Measurements from ENCODE around the gene TMEM156. TPM values are rescaled to one million over a fixed set of nuclear protein-coding genes. Genes with fewer than 3 reads are reported as not detected.

TMEM156 gene
- polyA plus RNA-seq, 1 of the 3 experiments (the other 2 are of a cell fraction), result 0.13 TPM

DNA sequence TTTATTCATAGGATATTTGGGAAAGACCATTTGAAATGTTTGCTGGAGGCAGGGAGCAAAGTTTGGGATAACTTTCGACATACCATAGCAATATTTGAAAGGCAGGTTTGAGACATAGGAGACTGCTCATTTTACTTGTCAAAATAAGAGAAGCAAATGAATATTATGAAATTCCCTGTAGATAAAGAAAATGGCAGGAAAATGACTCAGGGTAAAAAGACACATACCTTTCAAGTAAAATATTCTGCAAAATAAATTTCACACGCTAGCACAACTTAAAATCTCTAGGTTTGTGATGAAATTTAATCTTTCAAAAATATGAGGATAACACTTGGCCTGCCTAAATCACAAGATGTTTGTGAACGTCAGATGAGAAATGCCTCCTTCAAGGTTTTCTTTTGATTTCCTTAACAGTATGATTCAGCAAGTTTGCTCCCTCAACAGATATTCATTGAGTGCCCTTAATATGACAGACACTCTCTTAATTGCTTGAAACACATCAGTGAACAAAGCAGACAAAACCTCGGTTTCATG is 6.6 kb downstream of the TMEM156 start:
- POLR2A ChIA-PET, result no interaction called here
- Histone ChIP-seq H3K4me1 (ENCODE audit: control insufficient read depth in 1 of 2, insufficient read depth in 2 of 2, low read depth in 1 of 2, low read length in 1 of 2) (no peaks in the 10 kb centered on the region), H3K9me3 (no peaks in the 10 kb centered on the region), H4K20me1 (ENCODE audit: insufficient read depth) (no peaks in the 10 kb centered on the region), H3K9ac (no peak overlapping the region), H3K79me2 (ENCODE audit: insufficient read depth) (no peaks in the 10 kb centered on the region), H3K4me2 (no peak overlapping the region), H3K36me3 (replicated peaks in 1 of 2; ENCODE audit: control insufficient read depth in 1 of 2, insufficient read depth in 2 of 2, low read length in 1 of 2) (no peaks in the 10 kb centered on the region), H3K9me2 (no peaks in the 10 kb centered on the region), H3F3A (replicated peaks; ENCODE audit: insufficient read depth) (no peaks in the 10 kb centered on the region), H3K27ac (ENCODE audit: low read depth in 2 of 2, low read length in 1 of 2) (no peak overlapping the region; a peak in 1 of 4 replicates), H3K4me3 (ENCODE audit: low read depth in 2 of 2, low read length in 1 of 2) (no peak overlapping the region), H3K27me3 (ENCODE audit: insufficient read depth) (no peaks in the 10 kb centered on the region), H2AFZ (ENCODE audit: low read depth) (peak overlapping the region; percentile 63)
- DNase-seq, result no peak
- TF ChIP-seq NRF1 (IDR thresholded peaks at IDR 0.05; ENCODE audit: low read depth, low read length) (no peak), YY1 (IDR thresholded peaks at IDR 0.05; ENCODE audit: low read depth) (no peak), MXI1 (IDR thresholded peaks at IDR 0.05; ENCODE audit: low read depth, low read length) (no peak), MAX (IDR thresholded peaks at IDR 0.05; ENCODE audit: low read depth) (no peak), IRF3 (IDR thresholded peaks at IDR 0.05; ENCODE audit: low read depth, low read length) (no peak), FOSL2 (IDR thresholded peaks at IDR 0.05; ENCODE audit: borderline replicate concordance, low read depth) (no peak), JUND (IDR thresholded peaks at IDR 0.05) (no peak), ZBTB33 (IDR thresholded peaks at IDR 0.05; ENCODE audit: borderline replicate concordance, low read depth) (no peak)
- CTCF ChIA-PET, result no interaction called here
- 73% methylated on average over 4 of the region's 4 CpGs for WGBS (ENCODE audit: low lambda C conversion rate)

DNA sequence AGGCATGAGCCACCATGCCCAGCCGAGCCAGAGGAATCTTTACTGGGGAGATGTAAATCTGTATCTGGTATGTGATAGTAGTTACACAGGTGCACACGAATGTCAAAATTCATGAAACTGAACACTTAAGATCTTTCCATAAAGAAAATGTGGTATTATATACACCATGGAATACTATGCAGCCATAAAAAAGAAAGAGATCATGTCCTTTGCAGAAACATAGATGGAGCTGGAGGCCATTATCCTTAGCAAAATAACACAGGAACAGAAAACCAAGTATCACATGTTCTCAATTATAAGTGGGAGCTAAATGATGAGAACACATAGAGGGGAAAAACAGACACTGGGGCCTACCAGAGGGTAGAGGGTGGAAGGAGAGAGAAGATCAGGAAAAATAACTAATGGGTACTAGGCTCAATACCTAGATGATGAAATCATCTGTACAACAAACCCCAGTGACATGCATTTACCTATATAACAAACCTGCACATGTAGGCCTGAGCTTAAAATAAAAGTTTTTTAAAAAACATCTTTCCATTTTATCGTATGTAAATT is 7.8 kb downstream of the TMEM156 start:
- H2AFZ ChIP-seq (ENCODE audit: low read depth), result no peak overlapping the region
- ChIA-PET CTCF (no interaction called here), POLR2A (no interaction called here)
- H4K20me1 ChIP-seq (ENCODE audit: insufficient read depth), result no peaks in the 10 kb centered on the region
- no peaks in the 10 kb centered on the region for H3K4me1 ChIP-seq (ENCODE audit: control insufficient read depth in 1 of 2, insufficient read depth in 2 of 2, low read depth in 1 of 2, low read length in 1 of 2)
- no peak overlapping the region for H3K27ac ChIP-seq (ENCODE audit: low read depth in 2 of 2, low read length in 1 of 2)
- no peaks in the 10 kb centered on the region for H3K36me3 ChIP-seq (replicated peaks in 1 of 2; ENCODE audit: control insufficient read depth in 1 of 2, insufficient read depth in 2 of 2, low read length in 1 of 2)
- TF ChIP-seq, protein P1, sequence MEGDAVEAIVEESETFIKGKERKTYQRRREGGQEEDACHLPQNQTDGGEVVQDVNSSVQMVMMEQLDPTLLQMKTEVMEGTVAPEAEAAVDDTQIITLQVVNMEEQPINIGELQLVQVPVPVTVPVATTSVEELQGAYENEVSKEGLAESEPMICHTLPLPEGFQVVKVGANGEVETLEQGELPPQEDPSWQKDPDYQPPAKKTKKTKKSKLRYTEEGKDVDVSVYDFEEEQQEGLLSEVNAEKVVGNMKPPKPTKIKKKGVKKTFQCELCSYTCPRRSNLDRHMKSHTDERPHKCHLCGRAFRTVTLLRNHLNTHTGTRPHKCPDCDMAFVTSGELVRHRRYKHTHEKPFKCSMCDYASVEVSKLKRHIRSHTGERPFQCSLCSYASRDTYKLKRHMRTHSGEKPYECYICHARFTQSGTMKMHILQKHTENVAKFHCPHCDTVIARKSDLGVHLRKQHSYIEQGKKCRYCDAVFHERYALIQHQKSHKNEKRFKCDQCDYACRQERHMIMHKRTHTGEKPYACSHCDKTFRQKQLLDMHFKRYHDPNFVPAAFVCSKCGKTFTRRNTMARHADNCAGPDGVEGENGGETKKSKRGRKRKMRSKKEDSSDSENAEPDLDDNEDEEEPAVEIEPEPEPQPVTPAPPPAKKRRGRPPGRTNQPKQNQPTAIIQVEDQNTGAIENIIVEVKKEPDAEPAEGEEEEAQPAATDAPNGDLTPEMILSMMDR (IDR thresholded peaks at IDR 0.05), result no peak
- no peak for TF ChIP-seq RAD21 (IDR thresholded peaks at IDR 0.05; ENCODE audit: low read length)
- no peak for TF ChIP-seq MEF2A (IDR thresholded peaks at IDR 0.05; ENCODE audit: borderline replicate concordance, low read depth)
- no peak for TF ChIP-seq JUND (IDR thresholded peaks at IDR 0.05)
- no peaks in the 10 kb centered on the region for H3F3A ChIP-seq (replicated peaks; ENCODE audit: insufficient read depth)
- H3K9me2 ChIP-seq, result no peaks in the 10 kb centered on the region
- DNase-seq, result no peak
- H3K9ac ChIP-seq, result no peak overlapping the region
- H3K4me3 ChIP-seq (ENCODE audit: low read depth in 2 of 2, low read length in 1 of 2), result no peak overlapping the region
- no peaks in the 10 kb centered on the region for H3K79me2 ChIP-seq (ENCODE audit: insufficient read depth)
- no peak overlapping the region for H3K4me2 ChIP-seq
- WGBS (ENCODE audit: low lambda C conversion rate), result 91% methylated on average over 2 of the region's 3 CpGs
- H3K27me3 ChIP-seq (ENCODE audit: insufficient read depth), result no peaks in the 10 kb centered on the region
- H3K9me3 ChIP-seq, result no peaks in the 10 kb centered on the region
